ENCODE data around the gene OSTF1.

OSTF1 gene

DNA sequence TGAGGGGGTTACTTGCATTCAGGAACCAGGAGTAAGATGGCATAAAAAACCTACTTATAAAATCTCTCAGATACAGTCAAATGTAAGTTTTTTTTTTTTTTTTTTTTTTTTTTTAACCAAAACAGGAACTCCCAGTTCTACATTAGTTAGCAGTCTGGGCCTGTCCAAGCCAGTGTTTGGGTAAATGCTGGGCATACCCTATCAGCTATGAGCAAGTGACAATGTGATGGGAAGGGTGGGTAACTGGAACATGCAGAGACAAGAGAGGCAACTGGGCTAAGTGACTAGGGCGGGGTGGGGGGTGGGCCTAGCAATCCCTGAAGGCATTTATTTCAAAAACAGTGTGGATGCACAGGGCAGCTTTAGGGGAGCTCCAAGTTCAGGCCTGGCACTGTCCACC lies 2.7 kb upstream of the OSTF1 start:
- DNase-seq (ENCODE audit: low spot score), result no peak

DNA sequence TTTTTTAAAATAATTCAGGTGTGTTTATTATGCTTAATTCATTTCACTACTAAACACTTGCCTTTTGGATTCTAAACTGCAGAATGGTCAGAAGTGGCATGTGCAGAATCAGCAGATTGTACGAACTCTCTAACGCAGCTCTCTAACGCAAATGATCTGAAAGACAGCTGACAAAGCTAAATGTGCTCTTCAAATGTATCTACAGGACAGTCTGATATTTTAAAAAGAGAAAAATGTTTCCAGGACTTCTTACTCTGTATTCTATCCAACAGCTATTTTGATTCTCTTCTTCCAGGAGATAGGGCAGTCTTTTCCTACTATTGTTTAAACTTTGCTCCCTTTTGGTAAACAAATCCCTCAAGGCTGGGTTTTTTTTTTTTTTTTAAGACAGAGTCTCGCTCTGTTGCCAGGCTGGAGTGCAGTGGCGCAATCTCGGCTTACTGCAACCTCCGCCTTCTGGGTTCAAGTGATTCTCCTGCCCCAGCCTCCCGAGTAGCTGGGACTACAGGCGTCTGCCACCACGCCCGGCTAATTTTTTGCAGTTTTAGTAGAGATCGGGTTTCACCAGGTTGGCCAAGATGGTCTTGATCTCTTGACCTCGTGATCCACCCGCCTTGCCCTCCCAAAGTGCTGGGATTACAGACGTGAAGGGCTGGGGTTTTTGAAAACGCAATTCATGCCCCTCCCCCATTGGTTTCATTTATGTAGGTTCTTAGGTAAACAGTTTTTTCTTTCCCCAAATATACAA lies 1.6 kb upstream of the OSTF1 start:
- no peak for DNase-seq (ENCODE audit: low spot score)

DNA sequence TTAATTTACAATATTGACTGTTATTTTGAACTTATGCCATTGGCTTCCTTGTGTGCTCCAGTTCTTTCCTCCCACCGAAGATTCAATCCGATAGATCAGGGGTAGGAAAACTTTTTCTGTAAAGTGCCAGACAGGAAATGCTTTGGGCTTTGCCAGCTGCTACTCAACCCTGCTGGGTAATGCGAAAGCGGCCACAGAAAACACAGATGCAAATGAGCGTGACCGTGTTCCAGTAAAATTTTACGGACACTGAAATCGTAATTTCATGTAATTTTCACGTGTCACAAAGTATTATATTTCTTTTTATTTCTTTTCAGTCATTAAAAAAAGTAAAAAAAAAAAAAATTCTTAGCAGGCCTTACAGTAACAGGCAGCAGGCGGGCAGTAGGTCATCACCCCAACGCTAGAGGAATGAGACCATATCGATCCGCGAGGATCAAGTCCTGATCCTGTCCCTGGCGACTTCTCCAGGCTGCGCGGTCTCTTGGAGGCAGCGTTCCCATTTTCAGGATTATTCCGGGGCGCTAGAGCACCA lies 958 bp upstream of the OSTF1 start:
- DNase-seq (ENCODE audit: low spot score), result peak; percentile 50

DNA sequence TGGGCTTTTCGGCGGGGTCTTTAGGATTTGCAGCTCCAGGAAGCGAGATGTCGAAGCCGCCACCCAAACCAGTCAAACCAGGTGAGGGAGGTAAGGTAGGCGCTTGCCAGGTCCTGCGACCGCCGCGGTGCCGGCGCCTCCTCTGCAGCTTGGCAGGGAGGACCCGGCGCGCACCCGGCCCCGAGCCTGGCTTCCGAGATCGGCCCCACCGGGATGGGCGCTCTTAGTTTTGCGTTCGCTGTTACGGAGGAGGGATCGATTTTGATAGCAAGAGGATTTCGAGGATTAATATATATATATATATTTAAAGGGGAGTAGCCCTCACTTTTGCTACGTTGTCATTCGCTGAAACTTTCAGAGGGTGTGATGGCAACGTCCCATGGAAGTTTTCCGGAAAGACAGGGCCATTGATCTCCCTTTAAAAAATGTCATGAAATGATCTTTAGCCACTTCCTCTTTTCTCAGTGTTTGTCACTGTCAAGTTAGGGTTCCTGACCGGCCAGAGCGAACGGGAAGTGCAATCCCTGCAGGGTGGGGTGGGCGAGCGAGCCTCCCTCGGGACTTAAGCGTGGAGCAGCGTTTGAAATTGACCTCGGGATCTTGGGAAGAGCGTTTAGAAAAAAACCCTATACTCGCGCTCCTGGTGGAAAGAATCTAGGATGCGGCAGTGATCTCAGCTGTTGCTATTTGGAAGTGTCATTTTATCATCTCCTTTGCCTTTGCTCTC lies 495 bp downstream of the OSTF1 start:
- DNase-seq (ENCODE audit: low spot score), result peak; percentile 77

DNA sequence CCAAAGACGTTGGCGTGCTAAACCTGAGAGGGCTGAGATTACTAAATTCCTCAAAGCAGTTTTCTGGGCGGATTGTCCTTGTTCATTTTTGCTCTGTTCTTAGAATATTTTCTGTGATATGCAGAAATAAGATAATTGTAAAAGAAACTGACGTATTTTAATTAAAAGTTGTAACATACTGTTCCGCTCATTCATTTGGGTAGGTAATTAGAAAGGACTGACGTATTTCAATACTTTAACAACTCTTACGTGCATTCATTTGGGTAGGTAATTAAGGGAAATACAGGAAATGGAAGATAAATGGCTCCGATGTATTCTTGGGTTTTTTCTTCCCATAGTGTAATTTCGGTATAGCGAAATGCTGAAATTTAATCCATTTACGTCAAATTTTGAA lies 1.1 kb downstream of the OSTF1 start:
- DNase-seq (ENCODE audit: low spot score), result no peak

DNA sequence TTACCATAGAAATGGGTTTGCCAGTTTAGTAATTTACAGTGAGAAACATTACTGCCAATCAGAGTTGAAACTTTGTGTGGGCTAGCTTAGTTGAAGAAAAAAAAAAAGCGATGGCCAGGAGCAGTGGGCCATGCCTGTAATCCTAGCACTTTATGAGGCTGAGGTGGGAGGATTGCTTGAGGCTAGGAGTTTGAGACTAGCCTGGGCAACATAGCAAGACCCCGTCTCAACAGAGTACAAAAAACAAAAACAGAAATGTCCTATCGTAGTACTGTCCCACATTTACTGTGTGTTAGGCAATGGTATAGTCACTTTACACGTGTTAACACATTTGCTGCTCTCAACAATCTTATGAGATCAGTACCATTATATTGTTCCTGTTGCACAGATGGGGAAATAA lies 2.3 kb downstream of the OSTF1 start:
- no peak for DNase-seq (ENCODE audit: low spot score)

DNA sequence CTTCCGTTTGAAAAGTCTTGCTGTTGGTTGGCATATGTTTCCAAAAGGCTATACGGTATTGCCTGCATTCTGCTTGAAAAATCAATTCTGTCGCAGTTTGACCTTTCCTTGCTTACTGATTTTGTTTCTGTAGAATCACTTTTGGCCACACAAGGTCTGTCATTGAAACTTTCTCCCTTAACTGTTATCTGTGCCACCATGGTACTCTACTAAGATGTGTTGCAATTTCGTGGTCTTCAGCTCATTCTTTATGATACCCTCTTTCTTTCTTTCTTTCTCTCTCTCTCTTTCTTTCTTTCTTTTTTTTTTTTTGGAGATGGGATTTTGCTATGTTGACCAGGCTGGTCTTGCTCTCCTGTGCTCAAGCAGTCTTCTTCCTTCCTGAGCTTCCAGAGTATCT lies 4.5 kb downstream of the OSTF1 start:
- no peak for DNase-seq (ENCODE audit: low spot score)

DNA sequence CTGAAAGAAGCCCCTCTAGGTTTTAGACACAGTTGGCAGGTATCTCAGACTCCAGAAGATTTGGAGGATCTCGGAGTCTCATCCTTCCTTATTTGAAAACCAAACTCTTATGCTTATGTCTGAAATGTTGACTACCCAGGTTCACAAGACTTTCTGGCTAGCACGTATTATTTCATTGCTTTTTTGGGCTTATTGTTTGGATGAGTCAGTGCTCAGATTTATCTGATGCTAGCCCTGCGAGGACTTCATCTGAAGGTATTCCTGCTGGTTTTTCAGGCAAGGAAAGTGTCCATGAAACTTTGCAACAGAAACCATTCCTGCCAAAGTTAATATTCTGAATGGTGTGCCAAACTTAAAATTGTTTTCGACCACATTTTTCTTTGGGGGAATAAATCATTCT lies 8.5 kb downstream of the OSTF1 start:
- no peak for DNase-seq (ENCODE audit: low spot score)

DNA sequence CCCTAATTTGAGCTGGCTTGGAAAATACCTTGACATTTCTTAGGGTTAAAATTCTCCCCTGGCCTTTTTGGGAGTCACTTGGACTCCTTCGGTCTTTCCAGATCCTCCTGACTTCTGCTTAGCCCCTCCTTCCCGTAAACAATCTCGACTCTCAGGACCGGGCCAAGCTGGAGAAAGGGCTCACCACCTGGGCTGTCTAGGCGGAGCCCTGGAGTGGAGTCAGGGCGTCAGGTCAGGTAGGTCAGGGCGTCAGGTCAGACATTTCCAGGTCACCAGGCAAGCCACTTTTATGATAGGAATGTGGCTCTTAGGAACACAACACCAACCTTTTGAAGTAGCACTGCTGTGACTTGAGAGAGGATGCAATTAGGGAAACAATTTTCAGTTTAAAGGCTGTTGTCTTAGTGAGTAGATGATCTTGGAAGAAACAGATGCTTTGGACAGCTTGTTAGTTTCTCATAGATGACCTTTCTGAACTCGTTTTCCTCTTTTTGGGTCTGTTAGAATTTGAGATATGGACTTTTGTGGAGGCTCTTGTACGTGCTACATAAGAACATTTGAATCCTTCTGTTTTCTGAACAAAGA lies 12.8 kb downstream of the OSTF1 start:
- DNase-seq (ENCODE audit: low spot score), result no peak

DNA sequence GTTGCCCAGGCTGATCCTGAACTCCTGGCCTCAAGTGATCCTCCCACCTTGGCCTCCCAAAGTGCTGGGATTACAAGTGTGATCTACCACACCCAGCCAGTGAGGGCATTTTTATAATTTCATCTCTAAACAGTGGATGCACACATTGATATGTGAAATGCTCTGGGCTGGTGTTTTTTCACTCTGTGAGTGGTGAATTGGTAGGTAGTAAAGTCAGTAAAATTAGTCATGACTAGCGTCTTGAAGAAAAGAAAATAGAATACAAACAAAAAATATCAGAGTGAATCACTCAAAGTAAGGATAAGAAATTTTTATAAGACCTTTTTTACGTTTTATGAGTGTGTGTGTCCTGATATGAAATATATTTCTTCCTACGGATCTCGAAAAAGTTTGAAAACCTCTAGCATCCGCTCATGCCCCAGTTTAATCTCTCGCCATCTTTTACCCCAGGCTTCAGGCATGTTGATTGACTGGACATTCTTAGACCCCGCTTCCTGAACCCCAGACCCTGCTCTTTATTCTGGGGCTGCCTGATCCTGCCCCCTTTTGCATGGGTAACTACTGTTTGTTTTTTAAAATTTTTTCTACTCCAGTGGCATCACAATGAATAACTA lies 14.0 kb downstream of the OSTF1 start:
- no peak for DNase-seq (ENCODE audit: low spot score)

DNA sequence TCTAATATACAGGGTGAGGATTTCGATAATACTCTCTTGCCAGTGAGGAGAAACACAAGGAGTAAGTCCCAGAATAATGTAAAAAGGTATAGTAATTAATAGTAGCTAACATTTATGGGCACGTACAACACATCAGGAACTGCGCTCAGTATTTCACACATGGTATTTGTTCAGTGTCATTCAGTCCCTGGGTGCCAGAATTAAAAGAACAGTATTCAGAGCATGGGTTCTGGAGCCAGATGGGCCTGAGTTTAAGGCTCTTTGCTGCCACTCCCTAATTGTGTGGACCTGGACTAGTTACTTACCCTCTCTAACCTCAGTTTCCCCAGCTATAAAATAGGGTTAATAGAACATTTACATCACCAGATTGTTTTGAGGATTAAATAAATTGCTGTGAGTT lies 16.3 kb downstream of the OSTF1 start:
- DNase-seq (ENCODE audit: low spot score), result no peak

DNA sequence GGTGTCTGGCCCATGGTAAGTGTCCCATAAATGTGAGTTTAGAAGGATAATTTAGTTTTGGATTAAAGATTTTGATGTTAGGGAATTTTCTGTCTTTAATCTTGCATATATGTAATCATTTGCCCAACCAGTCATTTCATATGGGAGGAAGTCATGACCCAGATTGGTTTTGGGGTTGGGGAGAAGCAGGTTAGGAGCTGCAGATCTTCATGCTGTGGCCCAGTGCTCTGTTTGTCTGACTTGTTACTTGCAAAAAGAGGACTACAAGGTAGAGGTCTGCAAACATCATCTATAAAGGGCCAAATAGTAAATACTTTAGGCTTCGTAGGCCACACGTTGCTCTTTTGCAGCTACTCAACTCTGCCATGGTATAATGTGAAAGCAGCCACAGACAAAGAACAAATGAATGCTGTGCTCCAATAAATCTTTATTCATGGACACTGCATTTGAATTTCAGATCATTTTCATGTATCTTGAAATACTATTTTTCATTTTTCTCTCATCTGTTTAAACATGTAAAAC lies 16.8 kb downstream of the OSTF1 start:
- no peak for DNase-seq (ENCODE audit: low spot score)

DNA sequence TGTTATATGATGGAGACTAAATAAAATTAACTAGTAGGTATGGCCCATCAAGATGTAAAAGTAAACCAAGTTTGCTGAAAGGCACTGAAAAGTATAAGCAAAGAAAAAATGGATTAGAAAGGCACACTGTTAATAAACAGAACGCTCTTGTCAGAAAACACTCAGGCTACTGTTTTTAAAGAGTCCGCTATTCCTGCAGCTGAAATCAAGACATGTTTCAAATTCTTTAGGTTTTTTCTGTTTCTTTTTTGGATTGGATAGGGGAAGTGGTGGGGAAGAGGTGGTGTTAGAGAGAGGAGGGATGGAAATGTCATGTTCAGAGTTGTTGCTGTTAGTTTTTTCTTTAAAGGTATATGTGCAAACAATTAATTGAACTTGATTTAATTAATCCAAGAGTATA lies 17.5 kb downstream of the OSTF1 start:
- DNase-seq (ENCODE audit: low spot score), result no peak

DNA sequence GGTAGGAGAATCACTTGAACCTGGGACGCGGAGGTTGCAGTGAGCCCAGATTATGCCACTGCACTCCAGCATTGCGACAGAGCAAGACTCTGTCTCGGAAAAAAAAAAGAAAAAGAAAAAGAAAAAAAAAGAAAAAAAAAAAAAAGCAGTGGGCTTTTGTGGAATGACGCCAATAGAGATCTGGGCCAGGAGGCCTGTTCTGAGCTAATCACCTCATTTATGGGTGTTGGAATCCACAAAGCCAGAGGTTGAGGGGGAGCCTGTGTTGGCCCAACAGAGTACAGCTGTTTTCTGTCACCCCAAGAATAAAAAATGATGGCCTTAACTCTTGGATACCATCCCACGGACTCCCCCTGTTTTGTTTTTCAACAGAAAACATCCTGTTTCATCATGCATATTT lies 18.5 kb downstream of the OSTF1 start:
- no peak for DNase-seq (ENCODE audit: low spot score)

DNA sequence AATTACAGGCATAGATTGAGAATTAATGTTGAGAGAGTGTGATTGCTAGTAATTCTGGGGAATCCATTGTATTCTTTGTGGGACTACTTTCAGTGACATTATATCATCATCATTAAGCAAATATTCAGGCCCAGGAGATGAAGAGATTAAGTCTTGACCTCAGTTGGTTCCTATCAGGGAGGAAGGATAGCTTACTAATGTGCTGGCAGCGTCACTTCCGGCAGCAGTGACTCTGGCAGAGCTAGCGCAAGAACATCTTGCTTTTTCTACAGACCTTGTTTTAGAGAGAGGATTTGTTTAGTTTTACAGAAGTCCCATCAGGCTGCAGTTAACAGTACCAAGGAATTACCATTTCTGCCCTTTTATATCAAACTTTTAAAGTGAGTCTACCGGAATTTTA lies 20.3 kb downstream of the OSTF1 start:
- peak; percentile 67 for DNase-seq (ENCODE audit: low spot score)

DNA sequence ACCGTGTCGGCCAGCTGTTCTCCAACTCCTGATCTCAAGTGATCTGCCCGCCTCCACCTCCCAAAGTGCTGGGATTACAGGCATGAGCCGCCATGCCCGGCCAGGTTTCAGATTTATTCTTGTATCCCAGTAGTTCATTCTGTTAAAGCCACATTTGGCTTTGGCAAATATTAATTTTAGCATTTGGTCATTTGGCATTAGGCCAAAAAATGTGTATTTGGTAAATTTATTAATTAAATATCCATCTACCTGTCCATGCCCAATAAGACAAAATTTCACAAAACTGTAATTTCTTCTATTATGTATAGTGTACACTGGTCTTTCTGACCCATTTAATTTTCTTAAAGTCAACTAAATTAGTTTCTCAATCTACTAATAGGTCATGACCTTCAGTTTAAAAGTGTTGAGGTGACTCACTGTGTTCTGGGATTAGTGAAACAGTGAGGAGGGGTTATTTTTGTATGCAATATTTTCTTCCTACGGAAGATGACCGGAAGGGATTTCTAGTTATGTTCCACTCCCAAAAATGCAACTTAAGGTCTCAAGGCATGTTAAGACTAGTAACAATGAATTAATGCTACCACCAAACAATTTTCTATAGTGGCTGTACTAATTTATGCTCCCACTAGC lies 21.0 kb downstream of the OSTF1 start:
- no peak for DNase-seq (ENCODE audit: low spot score)

DNA sequence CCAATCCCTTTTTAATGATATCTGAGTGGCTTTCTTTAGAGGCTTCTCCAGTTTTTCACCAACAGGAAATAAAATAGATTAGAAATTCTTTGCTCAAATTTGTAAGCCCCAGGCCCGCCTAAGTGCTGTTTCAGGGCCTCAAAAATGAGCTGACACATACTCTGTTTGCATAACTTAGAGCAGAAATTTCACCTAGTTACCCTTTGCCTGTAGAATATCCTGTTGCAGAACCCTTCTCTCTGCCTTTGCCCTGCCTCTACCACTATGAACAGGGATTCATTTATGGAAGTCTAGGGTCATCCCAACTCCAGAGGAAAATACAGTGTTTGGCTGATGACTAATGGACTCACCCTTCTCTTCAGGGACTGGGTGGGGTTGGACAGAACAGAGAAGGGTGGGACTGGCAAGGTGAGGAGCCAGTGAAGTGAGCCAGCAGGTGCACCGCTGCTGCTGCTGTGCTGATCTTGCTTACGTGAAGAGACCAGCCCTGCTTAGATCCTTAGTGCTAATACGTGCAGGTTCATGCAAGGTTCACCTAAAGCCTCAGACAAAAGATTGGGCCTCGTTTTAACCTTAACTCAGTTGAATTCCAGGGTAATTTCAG lies 22.8 kb downstream of the OSTF1 start:
- no peak for DNase-seq (ENCODE audit: low spot score)

DNA sequence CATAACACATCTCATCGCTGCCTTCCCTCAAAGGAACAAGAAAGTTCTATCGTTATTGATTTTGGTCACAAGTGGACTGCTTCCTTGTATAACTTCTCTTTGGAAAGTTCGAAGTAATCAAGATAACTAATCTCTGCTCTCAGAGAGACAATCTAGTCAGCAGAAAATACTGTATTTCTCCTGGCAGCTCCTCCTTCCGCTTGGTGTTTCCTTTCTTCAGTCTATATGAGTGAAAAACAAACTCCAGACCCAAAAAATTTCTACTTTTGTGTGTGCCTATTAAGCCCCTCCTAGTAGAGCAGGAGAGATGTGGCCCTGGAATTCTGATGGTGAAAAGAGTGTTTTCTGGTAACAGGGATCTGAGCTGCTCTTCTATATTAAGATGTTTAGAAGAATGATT lies 24.5 kb downstream of the OSTF1 start:
- no peak for DNase-seq (ENCODE audit: low spot score)

DNA sequence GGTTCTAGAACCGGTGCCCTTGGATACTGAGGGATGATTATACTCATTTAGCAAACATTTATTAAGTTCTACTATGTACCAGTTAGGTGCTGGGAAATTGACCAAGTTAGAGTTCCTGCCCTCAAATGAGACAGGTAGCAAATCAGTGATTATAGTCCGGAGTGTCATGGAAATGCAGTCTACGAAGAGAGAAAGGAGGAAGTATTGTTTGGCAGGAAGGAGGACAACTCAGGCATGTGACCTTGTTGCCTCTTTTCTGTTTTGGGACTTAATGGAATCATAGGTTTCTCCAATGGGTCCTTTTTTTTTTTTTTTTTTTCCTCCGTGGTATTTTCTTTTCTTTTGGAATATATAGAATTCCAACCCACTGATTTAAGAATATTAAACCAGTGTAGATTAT lies 28.0 kb downstream of the OSTF1 start:
- no peak for DNase-seq (ENCODE audit: low spot score)

DNA sequence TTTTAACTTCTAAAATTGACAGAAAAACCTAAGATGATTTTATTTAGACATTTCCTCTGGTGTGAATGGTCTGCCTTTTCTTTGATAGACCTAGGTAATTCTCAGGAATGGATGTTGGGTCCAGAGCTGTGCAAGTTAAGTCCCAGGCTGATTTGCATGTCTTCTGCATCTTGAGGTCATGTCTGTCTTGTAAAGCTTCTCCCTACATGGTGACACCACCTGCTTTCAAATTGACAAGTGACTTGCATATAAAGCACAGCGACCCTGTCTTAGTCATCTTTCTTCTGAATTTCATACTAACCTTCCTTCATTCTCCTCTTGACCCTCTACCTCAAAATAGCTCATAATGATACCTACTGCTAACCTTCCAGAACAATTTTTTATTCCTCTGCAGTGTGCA lies 29.2 kb downstream of the OSTF1 start:
- DNase-seq (ENCODE audit: low spot score), result no peak

DNA sequence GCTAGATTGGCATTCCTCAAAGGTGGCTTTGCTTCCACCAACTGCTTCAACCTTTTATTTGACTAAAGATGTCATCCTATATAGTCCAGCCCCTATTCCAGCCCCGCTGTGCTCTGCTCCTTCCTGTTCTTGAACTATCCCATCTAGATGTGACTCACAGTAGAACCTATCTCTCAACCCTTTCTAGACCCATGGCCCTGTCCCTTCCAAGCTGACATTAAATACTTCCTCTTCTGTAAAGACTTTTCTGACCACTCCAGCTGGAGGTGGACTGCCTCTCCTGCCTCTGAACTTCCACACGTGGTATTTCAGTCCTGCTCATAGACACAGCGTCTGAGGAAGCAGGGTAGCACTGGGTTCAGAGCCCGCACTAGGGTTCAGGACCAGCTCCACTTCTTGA lies 32.4 kb downstream of the OSTF1 start:
- DNase-seq (ENCODE audit: low spot score), result no peak

All from AG08395 (cell line).